Peyer's patch (tissue), 4 donors: Measurements from ENCODE around the gene DOCK1.

Experiments
- POLR2A ChIP-seq, 2 donors: fragments of 450-650 bp; IDR thresholded peaks; one replicate each; pipeline ENCODE4 v1.5.1; 2017; ENCODE audit warnings: antibody characterized with exemption in 2 of 2, mild to moderate bottlenecking in 2 of 2, moderate library complexity in 2 of 2
- TF ChIP-seq, protein P1 (sequence below), 6 experiments: fragments of 450-650 bp in 4 of 6; fragments of 200-600 bp in 2 of 6; sonication (generic) in 1 of 6; IDR thresholded peaks; one replicate each; pipeline ENCODE4 v1.5.1; 2017 to 2019; ENCODE audit warnings: antibody characterized with exemption in 6 of 6, mild to moderate bottlenecking in 3 of 6, moderate library complexity in 1 of 6

DNA sequence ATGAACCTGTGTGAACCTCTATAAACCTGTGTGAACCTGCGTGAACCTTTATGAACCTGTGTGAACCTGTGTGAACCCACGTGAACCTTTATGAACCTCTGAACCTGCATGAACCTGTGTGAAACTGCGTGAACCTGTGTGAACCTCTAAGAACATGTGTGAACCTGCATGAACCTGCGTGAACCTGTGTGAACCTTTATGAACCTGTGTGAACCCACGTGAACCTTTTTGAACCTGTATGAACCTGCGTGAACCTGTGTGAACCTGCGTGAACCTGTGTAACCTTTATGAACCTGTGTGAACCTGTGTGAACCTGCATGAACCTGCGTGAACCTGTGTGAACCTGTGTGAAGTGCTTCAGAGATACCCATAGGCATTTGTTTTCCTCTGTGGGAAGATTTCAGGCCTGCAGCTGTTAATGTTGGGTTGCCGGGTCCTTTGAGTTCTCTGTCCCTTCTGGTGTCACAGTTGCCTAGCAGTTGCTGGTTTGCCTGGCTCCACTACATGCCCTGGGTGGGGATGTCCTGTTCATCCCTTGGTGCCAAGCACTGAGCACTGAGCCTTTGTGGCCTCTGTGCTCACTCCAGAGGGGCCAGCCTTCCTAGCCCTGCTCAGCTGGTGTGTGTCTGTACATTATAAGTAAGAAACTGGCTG is 97.9 kb downstream of the DOCK1 start:
- TF ChIP-seq, protein P1, sequence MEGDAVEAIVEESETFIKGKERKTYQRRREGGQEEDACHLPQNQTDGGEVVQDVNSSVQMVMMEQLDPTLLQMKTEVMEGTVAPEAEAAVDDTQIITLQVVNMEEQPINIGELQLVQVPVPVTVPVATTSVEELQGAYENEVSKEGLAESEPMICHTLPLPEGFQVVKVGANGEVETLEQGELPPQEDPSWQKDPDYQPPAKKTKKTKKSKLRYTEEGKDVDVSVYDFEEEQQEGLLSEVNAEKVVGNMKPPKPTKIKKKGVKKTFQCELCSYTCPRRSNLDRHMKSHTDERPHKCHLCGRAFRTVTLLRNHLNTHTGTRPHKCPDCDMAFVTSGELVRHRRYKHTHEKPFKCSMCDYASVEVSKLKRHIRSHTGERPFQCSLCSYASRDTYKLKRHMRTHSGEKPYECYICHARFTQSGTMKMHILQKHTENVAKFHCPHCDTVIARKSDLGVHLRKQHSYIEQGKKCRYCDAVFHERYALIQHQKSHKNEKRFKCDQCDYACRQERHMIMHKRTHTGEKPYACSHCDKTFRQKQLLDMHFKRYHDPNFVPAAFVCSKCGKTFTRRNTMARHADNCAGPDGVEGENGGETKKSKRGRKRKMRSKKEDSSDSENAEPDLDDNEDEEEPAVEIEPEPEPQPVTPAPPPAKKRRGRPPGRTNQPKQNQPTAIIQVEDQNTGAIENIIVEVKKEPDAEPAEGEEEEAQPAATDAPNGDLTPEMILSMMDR (IDR thresholded peaks at IDR 0.05): no peak
- no peak for TF ChIP-seq POLR2A (IDR thresholded peaks at IDR 0.05)
